OCI-LY7 (cell line): ENCODE measurements around the gene CCDC195. TPM values are rescaled to one million over a fixed set of nuclear protein-coding genes. Genes with fewer than 3 reads are reported as not detected.
A peak's percentile ranks its signal among the peaks of the same experiment; 100 is the strongest.

Experiments
- BruUV-seq: library from RNA; stranded (reverse); fragments of 400-500 nt; replicated peaks from 2 replicates; lab custom pipeline; 2021; lab: Mats Ljungman, UMichigan
- CTCF ChIA-PET: fragments of 300-600 bp; sonication (Branson Sonifier 250); formaldehyde crosslinking; loops from one replicate; lab custom pipeline; 2022; ENCODE audit warnings: antibody characterized with exemption; ENCODE audit not compliant: unreplicated experiment; lab: Charles Lee
- POLR2A ChIA-PET: fragments of 300-600 bp; sonication (Branson Sonifier 250); formaldehyde crosslinking; loops from one replicate; lab custom pipeline; 2022; ENCODE audit warnings: antibody characterized with exemption; lab: Charles Lee
- DNase-seq: peaks from one replicate; pipeline ENCODE4 v3.0.0-alpha.2; 2015; ENCODE audit warnings: low spot score
- H2AFZ ChIP-seq: fragments of 200-600 bp; sonication (generic), shearing (Covaris generic); 2 replicates; pipeline ENCODE4 v1.6.1; 2014; ENCODE audit warnings: mild to moderate bottlenecking, antibody characterized with exemption, low read length, moderate library complexity
- H3K27ac ChIP-seq: fragments of 200-600 bp; sonication (generic); 2 replicates; pipeline ENCODE4 v1.5.1; 2014; ENCODE audit warnings: mixed run types, low read depth, mild to moderate bottlenecking, moderate library complexity, low read length, inconsistent platforms; ENCODE audit not compliant: poor library complexity, severe bottlenecking
- H3K36me3 ChIP-seq: fragments of 200-600 bp; sonication (generic); 2 replicates; pipeline ENCODE4 v1.6.1; 2014; ENCODE audit warnings: mild to moderate bottlenecking, antibody characterized with exemption, low read length, moderate library complexity, mixed read lengths; ENCODE audit not compliant: insufficient read depth
- H3K4me1 ChIP-seq: fragments of 200-600 bp; sonication (generic); 2 replicates; pipeline ENCODE4 v1.5.1; 2014; ENCODE audit warnings: mild to moderate bottlenecking, low read length; ENCODE audit not compliant: insufficient read depth, poor library complexity, severe bottlenecking
- H3K4me2 ChIP-seq: fragments of 200-600 bp; sonication (generic); 2 replicates; pipeline ENCODE4 v1.6.1; 2014; ENCODE audit warnings: mild to moderate bottlenecking, low read length
- H3K4me3 ChIP-seq: fragments of 200-600 bp; sonication (generic); 2 replicates; pipeline ENCODE4 v1.5.1; 2014; ENCODE audit warnings: mild to moderate bottlenecking, low read depth, low read length; ENCODE audit not compliant: poor library complexity, severe bottlenecking
- H3K79me2 ChIP-seq: fragments of 200-600 bp; sonication (generic); 2 replicates; pipeline ENCODE4 v1.6.1; 2016; ENCODE audit warnings: low read depth, mild to moderate bottlenecking, low read length, moderate library complexity, mixed read lengths; ENCODE audit not compliant: insufficient read depth
- H3K9me2 ChIP-seq: fragments of 200-600 bp; sonication (generic); 2 replicates; pipeline ENCODE4 v1.6.1; 2016; ENCODE audit warnings: mild to moderate bottlenecking, low read length, mixed read lengths; ENCODE audit not compliant: insufficient read depth
- H3K9me3 ChIP-seq: fragments of 200-600 bp; sonication (generic); 2 replicates; pipeline ENCODE4 v1.6.1; 2014; ENCODE audit warnings: mild to moderate bottlenecking, mixed run types, low read length, mixed read lengths
- H4K20me1 ChIP-seq: fragments of 200-600 bp; sonication (generic); 2 replicates; pipeline ENCODE4 v1.6.1; 2014; ENCODE audit warnings: mild to moderate bottlenecking, antibody characterized with exemption, low read length, moderate library complexity, mixed read lengths; ENCODE audit not compliant: insufficient read depth
- EZH2phosphoT487 ChIP-seq: fragments of 200-600 bp; sonication (generic); IDR thresholded peaks from 2 replicates; pipeline ENCODE4 v1.6.1; 2018; ENCODE audit warnings: low read depth, borderline replicate concordance, mild to moderate bottlenecking, mixed run types, antibody characterized with exemption, low read length, moderate library complexity, mixed read lengths
- intact Hi-C: fragments of 100-400 bp; cut with micrococcal nuclease; formaldehyde crosslinking; loops from one replicate; pipeline ENCODE4 v1.10.0; 2022; ENCODE audit not compliant: unreplicated experiment
- total RNA-seq, 2 experiments: library from RNA; depleted of rRNA in 1 of 2; stranded (reverse); fragments of >200 nt in 1 of 2; shearing (Covaris generic) in 1 of 2; gene quantifications; 2 replicates each; pipeline ENCODE4 v1.2.3, GENCODE V29; 2014 to 2022
- TF ChIP-seq, protein P1 (sequence below): fragments of 200-600 bp; sonication (generic); conservative IDR thresholded peaks from 2 replicates; pipeline ENCODE4 v1.5.1; 2014; ENCODE audit warnings: mild to moderate bottlenecking, antibody characterized with exemption, low read length, moderate library complexity, mixed read lengths

CCDC195 gene
- total RNA-seq, 2 experiments from 2014 or later, result 0.82 to 4.1 TPM

DNA sequence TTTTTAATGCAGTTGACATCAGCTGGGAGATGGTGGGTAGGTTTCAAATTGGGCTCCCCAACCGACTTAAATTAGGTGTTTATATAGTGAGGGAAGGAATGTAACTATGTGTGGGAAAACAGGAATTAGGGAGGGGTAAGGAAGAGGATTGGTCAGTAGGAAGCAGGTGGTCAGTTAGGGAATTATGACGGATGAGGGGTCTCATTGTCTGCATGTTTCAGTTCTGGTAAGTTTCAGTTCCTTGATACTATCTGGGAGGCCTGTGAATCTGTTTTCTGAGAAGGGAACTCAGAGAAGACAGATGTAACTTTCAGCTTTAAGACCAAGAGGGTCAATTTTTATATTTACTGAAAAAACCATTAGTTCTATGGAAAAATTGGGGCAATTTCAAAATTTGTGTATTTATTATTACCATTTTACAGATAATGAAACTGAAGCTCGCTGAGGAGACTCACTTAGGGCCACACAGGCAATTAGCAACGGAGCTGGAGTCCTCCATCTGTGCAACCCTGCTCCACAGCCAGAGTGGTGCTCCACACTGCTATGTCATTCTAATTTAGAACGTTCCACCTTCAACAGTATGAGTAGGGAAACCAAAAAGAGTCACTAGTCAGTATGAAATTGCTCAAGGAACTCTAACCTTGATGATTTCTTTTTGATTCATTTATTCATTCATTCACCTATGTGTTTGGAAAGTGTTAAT is 36.0 kb upstream of the CCDC195 start:
- peak; percentile 80 for DNase-seq
- intact Hi-C loops, result loop anchor here (5.0 kb wide), 1 partner anchor 100 kb away; no protein-coding TSS in a partner anchor
- Histone ChIP-seq H3K4me1 (peaks cover 58% of the 10 kb centered on the region), H3K9me2 (no peaks in the 10 kb centered on the region), H3K79me2 (no peaks in the 10 kb centered on the region), H3K4me3 (peak overlapping the region; percentile 30), H3K27ac (peak overlapping the region; percentile 97), H4K20me1 (no peaks in the 10 kb centered on the region), H3K36me3 (peaks cover 21% of the 10 kb centered on the region), H3K9me3 (peaks cover 23% of the 10 kb centered on the region; the same call in 1 of the 2 replicates), H3K4me2 (peak overlapping the region; percentile 63), H2AFZ (peak overlapping the region; percentile 80)
- no peak for TF ChIP-seq EZH2phosphoT487
- TF ChIP-seq, protein P1, sequence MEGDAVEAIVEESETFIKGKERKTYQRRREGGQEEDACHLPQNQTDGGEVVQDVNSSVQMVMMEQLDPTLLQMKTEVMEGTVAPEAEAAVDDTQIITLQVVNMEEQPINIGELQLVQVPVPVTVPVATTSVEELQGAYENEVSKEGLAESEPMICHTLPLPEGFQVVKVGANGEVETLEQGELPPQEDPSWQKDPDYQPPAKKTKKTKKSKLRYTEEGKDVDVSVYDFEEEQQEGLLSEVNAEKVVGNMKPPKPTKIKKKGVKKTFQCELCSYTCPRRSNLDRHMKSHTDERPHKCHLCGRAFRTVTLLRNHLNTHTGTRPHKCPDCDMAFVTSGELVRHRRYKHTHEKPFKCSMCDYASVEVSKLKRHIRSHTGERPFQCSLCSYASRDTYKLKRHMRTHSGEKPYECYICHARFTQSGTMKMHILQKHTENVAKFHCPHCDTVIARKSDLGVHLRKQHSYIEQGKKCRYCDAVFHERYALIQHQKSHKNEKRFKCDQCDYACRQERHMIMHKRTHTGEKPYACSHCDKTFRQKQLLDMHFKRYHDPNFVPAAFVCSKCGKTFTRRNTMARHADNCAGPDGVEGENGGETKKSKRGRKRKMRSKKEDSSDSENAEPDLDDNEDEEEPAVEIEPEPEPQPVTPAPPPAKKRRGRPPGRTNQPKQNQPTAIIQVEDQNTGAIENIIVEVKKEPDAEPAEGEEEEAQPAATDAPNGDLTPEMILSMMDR, result no peak
- POLR2A ChIA-PET, result interaction anchor here (0.6 to 2.8 kb wide), 10 partner anchors 9 to 201 kb away, joined by 3 to 20 read pairs (median 3); no protein-coding TSS in a partner anchor
- CTCF ChIA-PET, result no interaction called here
- no TSS peak for BruUV-seq

DNA sequence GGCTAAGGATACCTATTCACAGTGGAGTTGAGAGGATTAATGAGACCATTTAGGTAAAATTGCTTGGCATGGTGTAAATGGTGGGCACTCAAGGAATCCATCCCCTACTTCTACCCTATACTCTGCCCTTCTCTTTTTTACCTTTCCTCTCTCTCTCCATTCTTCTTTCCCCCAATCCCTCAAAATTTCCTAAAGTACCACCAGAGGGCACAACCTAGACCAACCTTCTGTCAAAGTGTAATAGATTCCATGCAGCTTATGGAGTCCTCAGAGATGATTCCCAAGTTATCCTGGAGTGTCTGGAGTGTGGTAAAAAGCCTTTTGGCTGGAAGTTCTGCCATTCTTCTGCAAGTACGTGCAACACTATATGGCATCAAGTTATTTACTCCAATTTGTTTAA is 33.0 kb upstream of the CCDC195 start:
- ChIA-PET CTCF (no interaction called here), POLR2A (no interaction called here)

More for the DNA sequence above, 33.0 kb upstream of the CCDC195 start:
- Histone ChIP-seq H3K36me3 (peaks cover 15% of the 10 kb centered on the region), H2AFZ (no peak overlapping the region), H3K79me2 (no peaks in the 10 kb centered on the region), H3K27ac (no peak overlapping the region), H4K20me1 (no peaks in the 10 kb centered on the region), H3K9me3 (peaks cover 19% of the 10 kb centered on the region; the same call in 1 of the 2 replicates), H3K4me2 (no peak overlapping the region), H3K4me1 (peaks cover 60% of the 10 kb centered on the region), H3K4me3 (no peak overlapping the region), H3K9me2 (no peaks in the 10 kb centered on the region)
- no peak for DNase-seq
- TF ChIP-seq EZH2phosphoT487, result no peak
- TF ChIP-seq, protein P1, result peak; percentile 56
- intact Hi-C loops, result loop anchor here (10.0 kb wide), 1 partner anchor 526 kb away; no protein-coding TSS in a partner anchor
- no TSS peak for BruUV-seq
